GM18507 (cell line): ENCODE results near the gene MTFP1.
"Not testable (repeated sequence)": the region's sequence is repeated elsewhere in the genome, so short reads cannot be mapped to it uniquely, and the experiment has no call there.

ENCODE experiments used
- DNase-seq: peaks from one replicate; pipeline ENCODE4 v3.0.0; 2011; ENCODE audit warnings: low read depth; ENCODE audit not compliant: insufficient read length; ENCODE audit errors: extremely low spot score
- FAIRE-seq: peaks from 2 replicates; lab custom pipeline; 2011; peaks lifted over from hg19 to GRCh38; lab: Jason Lieb, UNC

Gene MTFP1

GRCh38 chr22:30400159-30400558 is 25.4 kb upstream of the MTFP1 start:
- FAIRE-seq, result no peak
- no peak for DNase-seq

- not testable (repeated sequence) for FAIRE-seq
Observed at GRCh38 chr22:30401024-30401423, 24.5 kb upstream of the MTFP1 start.

GRCh38 chr22:30402028-30402765 is 23.4 kb upstream of the MTFP1 start:
- FAIRE-seq, result no peak
- no peak for DNase-seq

More at GRCh38 chr22:30401024-30401423, 24.5 kb upstream of the MTFP1 start:
- not testable (repeated sequence) for DNase-seq

- not testable (repeated sequence) for DNase-seq, FAIRE-seq
Observed at GRCh38 chr22:30402766-30403104, 22.8 kb upstream of the MTFP1 start.

GRCh38 chr22:30404307-30404706 is 21.3 kb upstream of the MTFP1 start:
- no peak for DNase-seq
- FAIRE-seq, result no peak

GRCh38 chr22:30405731-30406130 is 19.8 kb upstream of the MTFP1 start:
- no peak for FAIRE-seq
- no peak for DNase-seq

GRCh38 chr22:30406400-30406799 is 19.2 kb upstream of the MTFP1 start:
- FAIRE-seq, result no peak
- DNase-seq, result no peak

- FAIRE-seq, result no peak
- no peak for DNase-seq
Observed at GRCh38 chr22:30408388-30409102, 17.0 kb upstream of the MTFP1 start.

GRCh38 chr22:30411780-30412179 is 13.8 kb upstream of the MTFP1 start:
- no peak for FAIRE-seq
- no peak for DNase-seq

GRCh38 chr22:30413001-30413400 is 12.6 kb upstream of the MTFP1 start:
- no peak for DNase-seq
- no peak for FAIRE-seq

GRCh38 chr22:30413745-30414524 is 11.6 kb upstream of the MTFP1 start:
- DNase-seq, result no peak
- no peak for FAIRE-seq

- FAIRE-seq, result no peak
- DNase-seq, result no peak
Observed at GRCh38 chr22:30414525-30415047, 11.0 kb upstream of the MTFP1 start.

- no peak for FAIRE-seq
- no peak for DNase-seq
Observed at GRCh38 chr22:30416403-30416802, 9.2 kb upstream of the MTFP1 start.

- FAIRE-seq (no peak), DNase-seq (no peak)
Observed at GRCh38 chr22:30416837-30417236, 8.7 kb upstream of the MTFP1 start.

- FAIRE-seq, result no peak
- no peak for DNase-seq
Observed at GRCh38 chr22:30420347-30421125, 5.0 kb upstream of the MTFP1 start.

GRCh38 chr22:30421695-30422480 is 3.7 kb upstream of the MTFP1 start:
- FAIRE-seq, result no peak
- DNase-seq, result no peak

GRCh38 chr22:30422481-30423300 is 2.9 kb upstream of the MTFP1 start:
- DNase-seq, result no peak
- no peak for FAIRE-seq
